HepG2 (cell line): ENCODE measurements around the gene DNM3. TPM values are rescaled to one million over a fixed set of nuclear protein-coding genes. Genes with fewer than 3 reads are reported as not detected.

Source experiments
- ATAC-seq: fragments of 200-7000 bp; cut with Tn5 transposase; 3 replicates; pipeline ENCODE4 v1.9.1; 2020; ENCODE audit warnings: mild to moderate bottlenecking, moderate library complexity
- BruUV-seq: library from RNA; stranded (reverse); fragments of 400-500 nt; replicated peaks from 2 replicates; lab custom pipeline; 2021; lab: Mats Ljungman, UMichigan
- CTCF ChIA-PET: fragments of 300-600 bp; formaldehyde crosslinking; extraction: SDS; loops from one replicate; lab custom pipeline; 2021; ENCODE audit warnings: low total read pairs, inconsistent platforms, low intra/inter-chr PET ratio; lab: Yijun Ruan, JAX
- POLR2A ChIA-PET: fragments of 350-600 bp; sonication (Branson Sonifier 250); formaldehyde crosslinking; loops from one replicate; lab custom pipeline; 2020; ENCODE audit warnings: antibody characterized with exemption, inconsistent platforms; lab: Yijun Ruan, JAX
- DNase-seq: peaks from one replicate; pipeline ENCODE4 v3.0.0-alpha.2; 2015; ENCODE audit warnings: low spot score
- FAIRE-seq: peaks from 3 replicates; lab custom pipeline; 2011; peaks lifted over from hg19 to GRCh38; lab: Jason Lieb, UNC
- H2AFZ ChIP-seq: one replicate; pipeline ENCODE4 v1.6.1; 2011; ENCODE audit warnings: low read length, inconsistent platforms
- H3K27ac ChIP-seq: fragments of 300-600 bp; 3 replicates; pipeline ENCODE4 v1.8.0; 2011; ENCODE audit warnings: mixed run types, mild to moderate bottlenecking, mixed read lengths, low read length, inconsistent platforms; ENCODE audit not compliant: insufficient read depth; ENCODE audit errors: extremely low read length
- H3K27me3 ChIP-seq, 2 experiments: fragments of 200-600 bp in 1 of 2; 2 replicates in 1 of 2; 3 replicates in 1 of 2; pipeline versions ENCODE4 v1.6.0 to v1.8.0; 2011; ENCODE audit warnings: low read length in 2 of 2, mild to moderate bottlenecking in 2 of 2, moderate library complexity in 2 of 2, inconsistent platforms in 1 of 2; ENCODE audit not compliant: insufficient read depth in 2 of 2, control insufficient read depth in 1 of 2
- H3K36me3 ChIP-seq, 2 experiments: fragments of 200-600 bp in 1 of 2; replicated peaks in 1 of 2; 2 replicates in 1 of 2; 3 replicates in 1 of 2; pipeline versions ENCODE4 v1.5.1 to v1.8.0; 2011; ENCODE audit warnings: low read length in 2 of 2, inconsistent platforms in 1 of 2; ENCODE audit not compliant: insufficient read depth in 2 of 2, control insufficient read depth in 1 of 2
- H3K4me1 ChIP-seq: 2 replicates; pipeline ENCODE4 v1.5.1; 2012; ENCODE audit warnings: low read length, inconsistent platforms; ENCODE audit not compliant: insufficient read depth
- H3K4me2 ChIP-seq: 2 replicates; pipeline ENCODE4 v1.6.0; 2011; ENCODE audit warnings: low read depth, low read length, inconsistent platforms
- H3K4me3 ChIP-seq, 3 experiments: fragments of 200-600 bp in 1 of 3; sonication (generic), shearing (Covaris generic) in 1 of 3; replicated peaks in 1 of 3; 2 replicates each; pipeline ENCODE4 v1.5.1; 2011 to 2016; ENCODE audit warnings: low read length in 3 of 3, inconsistent platforms in 2 of 3, low read depth in 2 of 3, mild to moderate bottlenecking in 2 of 3, control low read depth in 1 of 3, mixed read lengths in 1 of 3; ENCODE audit not compliant: insufficient read depth in 1 of 3
- H3K79me2 ChIP-seq: one replicate; pipeline ENCODE4 v1.6.1; 2011; ENCODE audit warnings: low read length, inconsistent platforms; ENCODE audit not compliant: insufficient read depth
- H3K9ac ChIP-seq: 2 replicates; pipeline ENCODE4 v1.6.0; 2011; ENCODE audit warnings: mild to moderate bottlenecking, low read depth, low read length, inconsistent platforms; ENCODE audit not compliant: insufficient read depth
- H3K9me3 ChIP-seq: 2 replicates; pipeline ENCODE4 v1.5.1; 2012; ENCODE audit warnings: mild to moderate bottlenecking, low read length
- H4K20me1 ChIP-seq: 2 replicates; pipeline ENCODE4 v1.6.0; 2011; ENCODE audit warnings: inconsistent platforms, mild to moderate bottlenecking, low read length, moderate library complexity; ENCODE audit not compliant: insufficient read depth
- CEBPG ChIP-seq: IDR thresholded peaks from 2 replicates; pipeline ENCODE4 v1.6.1; 2016
- CHD2 ChIP-seq: IDR thresholded peaks from 2 replicates; pipeline ENCODE4 v1.6.1; 2011; ENCODE audit warnings: low read depth, low read length, improper control_type of control experiment
- GTF3A ChIP-seq: sonication (generic); formaldehyde crosslinking; conservative IDR thresholded peaks from 2 replicates; pipeline ENCODE4 v1.4.0; 2020; ENCODE audit warnings: mild to moderate bottlenecking, missing genetic modification reagents
- IKZF1 ChIP-seq: fragments of 450-650 bp; IDR thresholded peaks from 2 replicates; pipeline ENCODE4 v1.7.1; 2016
- IRX3 ChIP-seq: sonication (generic); formaldehyde crosslinking; IDR thresholded peaks from 2 replicates; pipeline ENCODE4 v1.8.1; 2023; ENCODE audit warnings: mild to moderate bottlenecking, low read depth, missing genetic modification reagents, borderline replicate concordance
- RNF219 ChIP-seq: sonication (generic); formaldehyde crosslinking; IDR thresholded peaks from 2 replicates; pipeline ENCODE4 v1.5.0; 2020; ENCODE audit warnings: mild to moderate bottlenecking, missing genetic modification reagents
- SIX1 ChIP-seq: sonication (generic); formaldehyde crosslinking; IDR thresholded peaks from 2 replicates; pipeline ENCODE4 v1.4.0; 2020; ENCODE audit warnings: missing genetic modification reagents, borderline replicate concordance
- THAP11 ChIP-seq: IDR thresholded peaks from 2 replicates; pipeline ENCODE4 v1.6.1; 2016; ENCODE audit warnings: missing biosample characterization, missing genetic modification reagents
- THAP9 ChIP-seq: sonication (generic); formaldehyde crosslinking; IDR thresholded peaks from 2 replicates; pipeline ENCODE4; 2020; ENCODE audit warnings: missing genetic modification reagents, mild to moderate bottlenecking, borderline replicate concordance
- ZBTB43 ChIP-seq: sonication (generic); formaldehyde crosslinking; conservative IDR thresholded peaks from 2 replicates; pipeline ENCODE4 v1.4.0; 2020; ENCODE audit warnings: missing genetic modification reagents
- ZNF260 ChIP-seq: sonication (generic); formaldehyde crosslinking; IDR thresholded peaks from 2 replicates; pipeline ENCODE4 v1.4.0; 2020; ENCODE audit warnings: missing genetic modification reagents, low read depth, mild to moderate bottlenecking, borderline replicate concordance
- ZNF264 ChIP-seq: sonication (generic); formaldehyde crosslinking; IDR thresholded peaks from 2 replicates; pipeline ENCODE4 v1.4.0; 2020; ENCODE audit warnings: missing genetic modification reagents
- ZNF597 ChIP-seq: sonication (generic); formaldehyde crosslinking; IDR thresholded peaks from 2 replicates; pipeline ENCODE4 v1.5.0; 2020; ENCODE audit warnings: missing genetic modification reagents
- ZNF703 ChIP-seq: sonication (generic); formaldehyde crosslinking; IDR thresholded peaks from 2 replicates; pipeline ENCODE4 v1.5.1; 2020; ENCODE audit warnings: missing genetic modification reagents, mild to moderate bottlenecking, moderate library complexity, borderline replicate concordance
- ZNF746 ChIP-seq: sonication (generic); formaldehyde crosslinking; IDR thresholded peaks from 2 replicates; pipeline ENCODE4 v1.8.0; 2022; ENCODE audit warnings: mild to moderate bottlenecking, missing genetic modification reagents
- in situ Hi-C: cut with HindIII; loops from 2 replicates; pipeline ENCODE4 v1.10.0; 2017; ENCODE audit warnings: low pct_unique_long_range_greater_than_20kb; ENCODE audit not compliant: extremely low pct_ligation_motif_present
- intact Hi-C: fragments of 100-400 bp; cut with micrococcal nuclease; formaldehyde crosslinking; loops from one replicate; pipeline ENCODE4 v1.10.0; 2022; ENCODE audit not compliant: unreplicated experiment
- polyA plus RNA-seq, 8 experiments: library from polyadenylated mRNA; depleted of rRNA in 3 of 8; stranded (reverse) in 7 of 8; unstranded in 1 of 8; fragments of >200 nt; fragmentation: Illumina TruSeq in 4 of 8; extraction: Trizol in 4 of 8; gene quantifications; 2 replicates each; pipeline versions ENCODE4 v1.2.1 to v1.2.3, GENCODE V29; 2011 to 2016; ENCODE audit warnings: low read depth in 4 of 8, missing spikeins in 1 of 8, mixed read lengths in 1 of 8; ENCODE audit not compliant: insufficient read depth in 1 of 8
- total RNA-seq, 5 experiments: library from RNA; depleted of rRNA; stranded (reverse); fragments of >200 nt; fragmentation: Illumina TruSeq; extraction: Trizol; gene quantifications; 2 replicates each; pipeline ENCODE4 v1.2.3, GENCODE V29; 2016; ENCODE audit warnings: low read depth in 1 of 5

Gene DNM3
- total and polyA plus RNA-seq, 2 of the 13 experiments (the other 11 are each of a cell fraction or from before 2014, with no cell fraction given), result 0.05 TPM; not detected in 1

DNA sequence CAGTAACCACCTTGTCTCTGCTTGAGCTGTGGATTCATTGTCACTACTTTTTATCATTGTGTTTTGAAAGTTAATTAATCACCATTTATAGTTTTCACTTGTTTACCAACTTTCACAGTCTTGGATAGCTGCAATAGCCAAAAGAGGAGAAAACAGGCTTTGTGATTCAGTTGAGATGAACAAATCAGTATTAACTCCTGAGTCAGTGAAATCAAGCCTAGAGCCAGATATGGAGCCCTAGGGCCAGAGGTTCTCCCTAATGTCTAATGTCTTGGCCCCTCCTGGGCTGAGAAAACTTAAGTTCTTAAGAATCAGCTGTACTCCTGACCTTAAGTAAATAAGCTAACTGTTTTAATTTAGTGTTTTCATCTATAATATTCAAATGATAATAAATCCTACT, 228.8 kb downstream of the DNM3 start:
- Histone ChIP-seq H3K79me2 (no peaks in the 10 kb centered on the region), H3K27me3 (no peaks in the 10 kb centered on the region), H3K4me2 (no peak overlapping the region), H3K4me1 (no peaks in the 10 kb centered on the region), H3K4me3 (no peak overlapping the region), H3K9me3 (no peaks in the 10 kb centered on the region), H3K27ac (no peak overlapping the region), H2AFZ (no peak overlapping the region), H3K36me3 (no peaks in the 10 kb centered on the region)
- ATAC-seq, result no peak
- no TSS peak for BruUV-seq
- intact Hi-C loops, result no loop called here
- FAIRE-seq, result no peak
- CTCF ChIA-PET, result no interaction called here
- DNase-seq, result no peak
- TF ChIP-seq ZNF746 (CRISPR knock-in tag) (no peak), ZBTB43 (CRISPR knock-in tag) (no peak), ZNF260 (CRISPR knock-in tag) (no peak), THAP9 (CRISPR knock-in tag) (no peak), CHD2 (no peak), RNF219 (no peak), GTF3A (CRISPR knock-in tag) (no peak), ZNF264 (CRISPR knock-in tag) (no peak), THAP11 (CRISPR knock-in tag) (no peak), ZNF703 (CRISPR knock-in tag) (no peak), CEBPG (CRISPR knock-in tag) (no peak), SIX1 (CRISPR knock-in tag) (no peak), IRX3 (CRISPR knock-in tag) (no peak), IKZF1 (no peak), ZNF597 (CRISPR knock-in tag) (no peak)
- TF ChIP-seq, all 625 proteins: peak for 0
- POLR2A ChIA-PET, result no interaction called here
- Histone ChIP-seq H3K9ac (no peak overlapping the region), H4K20me1 (no peaks in the 10 kb centered on the region)
- in situ Hi-C loops, result no loop called here
